Measurements from ENCODE around the gene KRTAP21-1. TPM values are rescaled to one million over a fixed set of nuclear protein-coding genes. Genes with fewer than 3 reads are reported as not detected.

Gene KRTAP21-1
- total RNA-seq, 4 donors from 2014 or later, result not detected

DNA sequence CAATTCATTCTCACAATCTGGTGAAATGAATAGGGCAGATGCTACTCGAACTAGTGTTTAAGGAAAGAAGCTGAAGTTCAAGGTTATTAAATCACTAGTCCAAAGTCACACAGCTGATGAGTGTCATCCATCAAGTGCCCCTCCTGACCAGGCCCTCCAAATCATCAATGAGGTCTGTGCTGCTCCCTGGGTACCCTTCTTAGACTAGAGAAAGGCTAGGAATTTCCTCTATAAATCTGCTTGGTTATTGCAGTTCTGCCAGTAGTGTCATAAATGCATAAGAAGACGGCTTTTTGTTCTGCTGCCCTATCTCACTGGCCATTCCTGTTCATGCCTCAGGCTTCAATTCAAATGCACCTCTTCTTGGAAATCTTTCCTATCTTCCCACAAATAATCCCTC, 5.5 kb upstream of the KRTAP21-1 start:
- intact Hi-C loops (cut with DNase I; ENCODE audit: low total_unique reads), result no loop called here

DNA sequence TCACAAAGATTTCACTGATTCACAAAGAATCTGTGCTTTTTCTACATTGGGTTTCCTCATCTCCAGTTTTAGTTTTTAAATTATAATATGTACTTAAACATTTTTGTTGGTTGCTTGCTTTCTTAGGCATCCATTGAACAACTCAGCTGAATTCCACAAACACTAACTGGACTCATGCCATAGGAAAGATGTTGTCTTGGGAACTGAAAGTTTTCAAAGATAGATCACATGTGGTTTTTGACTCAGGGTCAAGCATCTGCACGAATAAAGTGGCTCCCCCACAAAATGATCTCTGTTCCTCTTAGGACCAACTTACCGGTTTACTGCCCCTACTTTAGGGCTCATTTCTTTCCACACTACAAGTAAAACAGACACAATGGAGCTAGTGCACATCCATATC, 3.1 kb upstream of the KRTAP21-1 start:
- H3K36me3 ChIP-seq, result no peaks in the 10 kb centered on the region
- no peak overlapping the region for H3K27ac ChIP-seq
- no peaks in the 10 kb centered on the region for H3K27me3 ChIP-seq
- no peaks in the 10 kb centered on the region for H3K9me3 ChIP-seq
- H3K4me3 ChIP-seq, result no peak overlapping the region
- intact Hi-C loops (cut with DNase I; ENCODE audit: low total_unique reads), result no loop called here
- no peaks in the 10 kb centered on the region for H3K4me1 ChIP-seq
- no peak for TF ChIP-seq POLR2A (IDR thresholded peaks at IDR 0.05)
- TF ChIP-seq, protein P1, sequence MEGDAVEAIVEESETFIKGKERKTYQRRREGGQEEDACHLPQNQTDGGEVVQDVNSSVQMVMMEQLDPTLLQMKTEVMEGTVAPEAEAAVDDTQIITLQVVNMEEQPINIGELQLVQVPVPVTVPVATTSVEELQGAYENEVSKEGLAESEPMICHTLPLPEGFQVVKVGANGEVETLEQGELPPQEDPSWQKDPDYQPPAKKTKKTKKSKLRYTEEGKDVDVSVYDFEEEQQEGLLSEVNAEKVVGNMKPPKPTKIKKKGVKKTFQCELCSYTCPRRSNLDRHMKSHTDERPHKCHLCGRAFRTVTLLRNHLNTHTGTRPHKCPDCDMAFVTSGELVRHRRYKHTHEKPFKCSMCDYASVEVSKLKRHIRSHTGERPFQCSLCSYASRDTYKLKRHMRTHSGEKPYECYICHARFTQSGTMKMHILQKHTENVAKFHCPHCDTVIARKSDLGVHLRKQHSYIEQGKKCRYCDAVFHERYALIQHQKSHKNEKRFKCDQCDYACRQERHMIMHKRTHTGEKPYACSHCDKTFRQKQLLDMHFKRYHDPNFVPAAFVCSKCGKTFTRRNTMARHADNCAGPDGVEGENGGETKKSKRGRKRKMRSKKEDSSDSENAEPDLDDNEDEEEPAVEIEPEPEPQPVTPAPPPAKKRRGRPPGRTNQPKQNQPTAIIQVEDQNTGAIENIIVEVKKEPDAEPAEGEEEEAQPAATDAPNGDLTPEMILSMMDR (IDR thresholded peaks at IDR 0.05), result no peak
- DNase-seq, result no peak

More for the DNA sequence above, 5.5 kb upstream of the KRTAP21-1 start:
- H3K27me3 ChIP-seq, result no peaks in the 10 kb centered on the region
- H3K4me3 ChIP-seq, result no peak overlapping the region
- H3K27ac ChIP-seq, result no peak overlapping the region
- no peak for DNase-seq
- TF ChIP-seq, protein P1 (IDR thresholded peaks at IDR 0.05), result no peak
- no peak for TF ChIP-seq POLR2A (IDR thresholded peaks at IDR 0.05)
- no peaks in the 10 kb centered on the region for H3K9me3 ChIP-seq
- H3K36me3 ChIP-seq, result no peaks in the 10 kb centered on the region
- no peaks in the 10 kb centered on the region for H3K4me1 ChIP-seq

DNA sequence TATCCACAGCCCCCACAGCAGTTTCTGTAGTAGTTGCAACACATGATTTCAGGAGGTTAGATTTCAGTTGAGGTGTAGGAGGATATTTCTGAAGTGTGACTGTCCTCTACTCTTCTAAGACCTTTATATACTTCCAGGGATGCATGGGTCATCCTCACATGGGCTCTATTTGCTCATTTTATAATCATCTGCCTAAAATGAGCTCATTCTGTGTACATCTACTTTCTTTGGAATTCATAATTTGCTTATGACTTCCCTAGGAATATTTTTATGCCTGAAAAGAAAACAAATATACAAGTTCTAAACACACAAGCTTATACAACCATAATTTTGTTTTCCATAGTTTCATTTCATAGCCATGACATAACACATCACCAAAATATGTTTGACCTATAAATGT, 8.1 kb downstream of the KRTAP21-1 start, which contains the start of gene KRTAP21-2:
TSS of gene KRTAP21-2 (minus strand) at position 101 of the 400 bp plus-strand sequence. CDS start at position 44, 57 bp downstream.
- DNase-seq, result no peak

DNA sequence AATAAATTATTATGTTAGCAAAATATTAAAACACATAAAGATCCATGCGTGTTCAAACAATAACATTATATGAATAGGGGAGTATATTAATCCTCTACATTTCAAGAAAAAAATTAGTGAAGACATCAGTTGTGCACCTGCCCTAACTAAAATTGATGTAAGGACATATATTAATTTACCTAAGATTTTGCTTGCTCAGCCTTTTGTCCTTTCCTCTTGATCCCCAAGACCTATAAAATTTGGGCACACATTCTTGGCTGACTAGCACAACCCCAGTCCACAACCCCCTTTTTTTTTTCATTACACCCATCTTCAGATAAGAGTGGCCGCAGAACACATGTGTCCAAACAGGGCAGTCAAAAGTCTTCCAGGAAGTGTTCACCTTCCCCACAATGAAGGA, 14.8 kb downstream of the KRTAP21-1 start:
- Histone ChIP-seq H3K4me1 (no peaks in the 10 kb centered on the region), H3K27ac (no peak overlapping the region)

More for the DNA sequence above, 8.1 kb downstream of the KRTAP21-1 start, which contains the start of gene KRTAP21-2:
- no peaks in the 10 kb centered on the region for H3K27me3 ChIP-seq
- H3K4me1 ChIP-seq, result no peaks in the 10 kb centered on the region
- H3K36me3 ChIP-seq, result no peaks in the 10 kb centered on the region
- H3K4me3 ChIP-seq, result no peak within 1 kb of the TSS
- H3K9me3 ChIP-seq, result no peaks in the 10 kb centered on the region
- H3K27ac ChIP-seq, result no peak within 1 kb of the TSS
- no peak for TF ChIP-seq POLR2A (IDR thresholded peaks at IDR 0.05)
- TF ChIP-seq, protein P1 (IDR thresholded peaks at IDR 0.05), result no peak
- intact Hi-C loops (cut with DNase I; ENCODE audit: low total_unique reads), result no loop called here

DNA sequence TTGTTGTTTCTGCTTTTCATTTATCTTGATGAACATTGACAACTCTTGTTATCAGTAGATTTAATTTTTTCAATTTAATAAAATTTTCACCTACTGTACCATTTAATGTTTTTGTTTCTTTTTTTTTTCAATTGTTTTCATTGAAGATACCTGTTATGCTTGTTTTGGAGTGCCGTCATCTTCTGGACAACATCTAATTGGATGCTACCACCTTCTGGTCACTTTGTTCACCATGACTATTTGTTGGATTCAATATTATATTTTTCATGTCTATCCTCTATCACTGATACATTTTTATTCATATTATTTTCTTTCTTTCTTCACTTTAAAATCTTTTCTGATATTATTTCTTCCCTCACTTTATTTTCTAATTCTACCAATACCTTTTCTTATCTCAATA, 22.2 kb downstream of the KRTAP21-1 start:
- no peak overlapping the region for H3K4me3 ChIP-seq
- no peak overlapping the region for H3K27ac ChIP-seq
- H3K9me3 ChIP-seq, result no peaks in the 10 kb centered on the region
- no peaks in the 10 kb centered on the region for H3K27me3 ChIP-seq
- intact Hi-C loops (cut with DNase I; ENCODE audit: low total_unique reads), result no loop called here
- no peaks in the 10 kb centered on the region for H3K4me1 ChIP-seq
- no peak for DNase-seq
- no peaks in the 10 kb centered on the region for H3K36me3 ChIP-seq
- TF ChIP-seq POLR2A (IDR thresholded peaks at IDR 0.05), result no peak
- TF ChIP-seq, protein P1 (IDR thresholded peaks at IDR 0.05), result no peak

More for the DNA sequence above, 14.8 kb downstream of the KRTAP21-1 start:
- H3K9me3 ChIP-seq, result no peaks in the 10 kb centered on the region
- DNase-seq, result no peak
- no peaks in the 10 kb centered on the region for H3K27me3 ChIP-seq
- no peaks in the 10 kb centered on the region for H3K36me3 ChIP-seq
- intact Hi-C loops (cut with DNase I; ENCODE audit: low total_unique reads), result no loop called here
- TF ChIP-seq POLR2A (IDR thresholded peaks at IDR 0.05), result no peak
- TF ChIP-seq, protein P1 (IDR thresholded peaks at IDR 0.05), result no peak
- no peak overlapping the region for H3K4me3 ChIP-seq

Measured in uterus (tissue), 4 donors.